Upper lobe of left lung (tissue), 6 donors: ENCODE results near the gene DCST1. TPM values are rescaled to one million over a fixed set of nuclear protein-coding genes. Genes with fewer than 3 reads are reported as not detected.
A peak's percentile ranks its signal among the peaks of the same experiment; 100 is the strongest.

Source experiments
- ATAC-seq, 2 donors: fragments of 200-7000 bp; cut with Tn5 transposase; one replicate each; pipeline ENCODE4 v1.9.1; 2022; ENCODE audit warnings: mild to moderate bottlenecking in 2 of 2, moderate library complexity in 2 of 2; ENCODE audit not compliant: low FRiP score in 2 of 2
- DNase-seq, 2 donors: peaks; one replicate each; pipeline ENCODE4 v3.0.0-alpha.2; 2019 to 2020
- H3K27ac ChIP-seq, 4 donors: fragments of 200-600 bp; sonication (generic); one replicate each; pipeline ENCODE4 v1.5.1; 2016 to 2019
- H3K27me3 ChIP-seq, 4 donors: fragments of 200-600 bp; sonication (generic); one replicate each; pipeline ENCODE4 v1.5.1; 2017 to 2019
- H3K36me3 ChIP-seq, 4 donors: fragments of 200-600 bp; sonication (generic); one replicate each; pipeline ENCODE4 v1.5.1; 2016 to 2019
- H3K4me1 ChIP-seq, 4 donors: fragments of 200-600 bp; sonication (generic); one replicate each; pipeline ENCODE4 v1.5.1; 2018 to 2019
- H3K4me3 ChIP-seq, 4 donors: fragments of 200-600 bp; sonication (generic); one replicate each; pipeline ENCODE4 v1.5.1; 2017 to 2019; ENCODE audit warnings: mild to moderate bottlenecking in 2 of 4, moderate library complexity in 1 of 4
- H3K9me3 ChIP-seq, 4 donors: fragments of 200-600 bp; sonication (generic); one replicate each; pipeline ENCODE4 v1.5.1; 2018 to 2019
- EP300 ChIP-seq, 4 donors: sonication (generic); formaldehyde crosslinking; IDR thresholded peaks; one replicate each; pipeline ENCODE4 v1.5.1; 2017; ENCODE audit warnings: antibody characterized with exemption in 4 of 4, control low read depth in 2 of 4
- POLR2A ChIP-seq, 4 donors: fragments of 450-650 bp; IDR thresholded peaks; one replicate each; pipeline ENCODE4 v1.5.1; 2016 to 2017; ENCODE audit warnings: antibody characterized with exemption in 4 of 4, mild to moderate bottlenecking in 2 of 4
- POLR2AphosphoS5 ChIP-seq, 2 donors: sonication (generic); formaldehyde crosslinking; IDR thresholded peaks; one replicate each; pipeline ENCODE4 v1.5.1; 2017; ENCODE audit warnings: antibody characterized with exemption in 2 of 2
- WGBS, 2 donors: methylation state at CpG; one replicate each; pipeline ENCODE4 v1.1.5; 2017 to 2018; 5-methylcytosine and 5-hydroxymethylcytosine counted together
- total RNA-seq, 6 donors: library from RNA; depleted of rRNA in 4 of 6; stranded (reverse); fragments of >200 nt in 4 of 6; gene quantifications; one replicate each; pipeline versions ENCODE4 v1.1.0 to v1.2.1, GENCODE V29; 2016 to 2021
- TF ChIP-seq, protein P1 (sequence below), 6 experiments: fragments of 450-650 bp in 4 of 6; fragments of 200-600 bp in 2 of 6; sonication (generic) in 2 of 6; IDR thresholded peaks; one replicate each; pipeline ENCODE4 v1.5.1; 2016 to 2019; ENCODE audit warnings: antibody characterized with exemption in 6 of 6
- donor health status: DM: no; HTN: no; CAD: no; lungs with moderate emphysema.
- donor health status: DM: no; HTN: yes; CAD: no; lungs with severe emphysema.

DCST1 gene
- total RNA-seq, 6 donors from 2014 or later: 0.89 TPM; not detected in 5

DNA sequence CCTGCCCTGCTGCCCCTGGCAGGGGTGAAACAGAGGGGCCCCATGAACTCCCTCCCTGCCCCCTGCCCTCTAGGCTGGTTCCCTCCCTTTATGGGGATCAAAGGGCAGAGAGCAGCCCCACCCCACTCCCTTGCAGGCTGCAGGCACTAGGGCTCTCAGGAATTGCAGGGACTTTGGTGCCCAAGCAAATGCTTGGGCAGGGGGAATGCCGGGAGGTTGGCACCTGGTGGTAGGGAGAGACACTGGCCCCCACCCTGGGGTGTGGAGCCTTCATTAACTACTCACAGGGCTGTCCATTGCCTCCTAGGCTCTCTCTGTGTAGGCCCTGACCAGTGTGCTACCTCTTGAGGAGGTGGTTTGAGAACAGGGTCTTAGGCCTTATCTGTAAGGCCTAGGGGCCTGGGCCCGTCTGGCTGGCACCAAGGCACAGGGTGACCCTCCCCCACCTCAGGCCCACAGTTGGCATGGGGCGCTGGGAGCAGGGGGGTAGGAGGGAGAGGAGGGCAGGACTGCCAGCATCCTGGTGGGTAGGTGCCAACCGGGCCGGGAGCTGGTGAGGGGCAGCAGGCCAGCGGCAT lies 26.3 kb upstream of the DCST1 start:
- DNase-seq: no peak
- peak overlapping the region in 2 of 4 donors; percentile 44 to 49 for H3K4me3 ChIP-seq
- peaks cover 0 to 8% (median 4%) of the 10 kb centered on the region in 4 donors for H3K36me3 ChIP-seq
- H3K27me3 ChIP-seq: no peaks in the 10 kb centered on the region
- TF ChIP-seq EP300 (IDR thresholded peaks at IDR 0.05) (no peak), POLR2AphosphoS5 (IDR thresholded peaks at IDR 0.05) (no peak), POLR2A (IDR thresholded peaks at IDR 0.05) (no peak)
- TF ChIP-seq, protein P1, sequence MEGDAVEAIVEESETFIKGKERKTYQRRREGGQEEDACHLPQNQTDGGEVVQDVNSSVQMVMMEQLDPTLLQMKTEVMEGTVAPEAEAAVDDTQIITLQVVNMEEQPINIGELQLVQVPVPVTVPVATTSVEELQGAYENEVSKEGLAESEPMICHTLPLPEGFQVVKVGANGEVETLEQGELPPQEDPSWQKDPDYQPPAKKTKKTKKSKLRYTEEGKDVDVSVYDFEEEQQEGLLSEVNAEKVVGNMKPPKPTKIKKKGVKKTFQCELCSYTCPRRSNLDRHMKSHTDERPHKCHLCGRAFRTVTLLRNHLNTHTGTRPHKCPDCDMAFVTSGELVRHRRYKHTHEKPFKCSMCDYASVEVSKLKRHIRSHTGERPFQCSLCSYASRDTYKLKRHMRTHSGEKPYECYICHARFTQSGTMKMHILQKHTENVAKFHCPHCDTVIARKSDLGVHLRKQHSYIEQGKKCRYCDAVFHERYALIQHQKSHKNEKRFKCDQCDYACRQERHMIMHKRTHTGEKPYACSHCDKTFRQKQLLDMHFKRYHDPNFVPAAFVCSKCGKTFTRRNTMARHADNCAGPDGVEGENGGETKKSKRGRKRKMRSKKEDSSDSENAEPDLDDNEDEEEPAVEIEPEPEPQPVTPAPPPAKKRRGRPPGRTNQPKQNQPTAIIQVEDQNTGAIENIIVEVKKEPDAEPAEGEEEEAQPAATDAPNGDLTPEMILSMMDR (IDR thresholded peaks at IDR 0.05): no peak
- peaks cover 66 to 86% (median 84%) of the 10 kb centered on the region in 4 donors for H3K4me1 ChIP-seq
- H3K27ac ChIP-seq: peak overlapping the region; percentile 93 to 100 (median 96)
- WGBS, 2 donors: 55 to 64% methylated on average over 4 to 6 of the region's 6 CpGs
- H3K9me3 ChIP-seq: no peaks in the 10 kb centered on the region
- ATAC-seq: no peak

DNA sequence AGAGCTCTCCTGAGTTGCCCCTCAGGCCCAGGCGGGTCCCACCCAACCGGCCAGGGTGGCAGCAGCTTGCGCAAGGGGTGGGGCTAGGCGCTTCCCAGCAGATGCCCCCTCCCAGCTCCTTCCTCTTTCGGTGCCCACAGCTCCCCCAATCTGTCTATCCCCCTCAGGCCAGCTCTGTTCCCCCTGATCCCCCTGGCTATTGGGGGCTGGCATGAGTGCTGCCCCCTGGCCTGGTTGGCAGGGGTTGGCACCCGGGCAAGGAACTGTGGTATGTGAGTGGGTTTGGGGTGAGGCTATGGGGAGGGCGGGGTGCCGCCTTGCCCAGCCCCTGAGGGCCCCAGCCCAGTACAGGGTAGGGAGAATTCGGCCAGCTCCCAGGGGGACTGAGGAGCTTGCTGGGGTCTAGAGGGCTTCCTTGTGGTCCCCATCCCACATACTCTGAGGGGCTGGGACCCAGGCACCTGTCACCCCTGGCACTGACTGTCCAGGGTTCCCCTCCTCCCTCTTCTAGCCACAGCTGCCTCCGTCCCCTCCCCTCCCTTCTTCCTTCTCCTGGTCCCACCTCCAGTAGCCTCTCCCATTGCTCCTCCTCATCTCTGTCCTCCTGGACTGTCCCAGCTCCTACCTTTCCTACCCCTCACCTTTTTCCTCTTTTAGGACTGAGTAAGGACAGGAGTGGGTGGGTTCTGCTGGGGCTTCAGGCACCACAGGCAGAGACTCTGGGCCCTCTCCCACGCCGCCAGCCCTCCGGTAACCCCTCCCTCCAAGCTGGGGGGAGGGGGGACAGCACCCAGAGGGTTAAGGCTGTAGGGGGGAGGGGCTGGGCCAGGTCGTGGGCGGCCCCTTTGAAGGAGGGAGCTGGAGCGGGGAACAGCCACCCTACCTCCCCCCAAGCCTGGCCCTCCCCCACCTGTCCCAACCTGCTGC lies 25.3 kb upstream of the DCST1 start:
- Histone ChIP-seq H3K4me3 (peak overlapping the region in 3 of 4 donors; percentile 20 to 49 (median 44)), H3K9me3 (no peaks in the 10 kb centered on the region), H3K36me3 (peaks cover 0 to 8% (median 4%) of the 10 kb centered on the region in 4 donors), H3K27me3 (no peaks in the 10 kb centered on the region), H3K4me1 (peaks cover 73 to 95% (median 93%) of the 10 kb centered on the region in 4 donors), H3K27ac (peak overlapping the region; percentile 93 to 100 (median 96))
- TF ChIP-seq POLR2AphosphoS5 (IDR thresholded peaks at IDR 0.05): no peak
- no peak for TF ChIP-seq EP300 (IDR thresholded peaks at IDR 0.05)
- TF ChIP-seq POLR2A (IDR thresholded peaks at IDR 0.05): no peak
- TF ChIP-seq, protein P1 (IDR thresholded peaks at IDR 0.05): no peak
- DNase-seq: peak; percentile 79 to 81
- no peak for ATAC-seq
- 41 to 50% methylated on average over 3 to 15 of the region's 16 CpGs for WGBS, 2 donors

DNA sequence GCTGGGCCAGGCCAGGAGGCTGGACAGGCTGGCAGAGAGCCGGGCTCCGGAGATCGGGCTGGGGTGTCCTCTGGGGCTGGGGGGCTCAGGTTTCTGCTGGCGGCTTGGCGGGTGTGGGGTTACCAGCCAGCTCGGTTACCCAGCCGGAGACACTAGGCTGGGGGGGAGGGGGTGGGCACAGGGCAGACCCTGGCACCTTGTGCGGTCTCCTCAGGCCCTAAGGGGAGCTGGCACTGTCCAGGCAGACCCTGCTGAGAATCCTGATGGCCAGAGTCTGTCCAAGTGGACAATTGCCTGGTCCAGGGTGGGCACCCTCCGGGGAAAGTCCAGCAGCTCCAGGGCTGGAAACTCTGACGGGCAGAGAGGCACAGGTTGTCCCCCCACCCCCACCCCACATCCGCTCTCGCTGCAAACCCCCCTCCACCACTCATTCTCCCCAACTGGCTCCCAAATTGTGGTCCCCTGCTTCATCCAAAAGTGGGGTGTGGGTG lies 24.4 kb upstream of the DCST1 start:
- Histone ChIP-seq H3K4me3 (peak overlapping the region in 3 of 4 donors; percentile 20 to 49 (median 44)), H3K27me3 (no peaks in the 10 kb centered on the region), H3K27ac (peak overlapping the region; percentile 93 to 100 (median 96)), H3K4me1 (peaks cover 80 to 98% (median 97%) of the 10 kb centered on the region in 4 donors), H3K9me3 (no peaks in the 10 kb centered on the region), H3K36me3 (peaks cover 0 to 11% (median 5%) of the 10 kb centered on the region in 4 donors)
- WGBS, 2 donors: 66 to 71% methylated on average over 3 to 9 of the region's 12 CpGs
- ATAC-seq: no peak
- DNase-seq: no peak
- no peak for TF ChIP-seq EP300 (IDR thresholded peaks at IDR 0.05)
- TF ChIP-seq POLR2AphosphoS5 (IDR thresholded peaks at IDR 0.05): no peak
- no peak for TF ChIP-seq POLR2A (IDR thresholded peaks at IDR 0.05)
- TF ChIP-seq, protein P1 (IDR thresholded peaks at IDR 0.05): no peak

DNA sequence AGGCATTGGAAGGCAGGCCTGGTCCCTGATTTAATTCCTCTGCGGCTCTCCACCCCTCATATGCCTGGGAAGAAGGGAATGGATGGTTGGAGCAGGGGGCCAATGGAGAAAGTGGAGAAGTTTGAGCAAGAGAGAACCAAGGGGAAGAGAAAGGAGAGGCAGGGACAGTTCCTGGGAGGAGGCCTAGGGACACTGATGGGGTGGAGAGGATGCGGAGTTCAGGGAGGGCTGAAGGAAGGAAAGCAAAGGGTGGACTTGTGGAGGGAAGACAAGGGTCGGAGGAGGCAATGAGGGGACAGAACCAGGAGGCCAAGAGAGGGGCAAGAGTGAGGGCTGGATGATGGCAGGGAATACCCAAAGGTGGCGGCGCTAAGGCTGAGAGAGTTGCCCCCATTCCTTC lies 23.9 kb upstream of the DCST1 start:
- peaks cover 0 to 16% (median 9%) of the 10 kb centered on the region in 4 donors for H3K36me3 ChIP-seq
- 86% methylated on average over 5 of the region's 5 CpGs for WGBS, 2 donors
- no peaks in the 10 kb centered on the region for H3K9me3 ChIP-seq
- peak overlapping the region; percentile 93 to 100 (median 96) for H3K27ac ChIP-seq
- peaks cover 76 to 94% (median 92%) of the 10 kb centered on the region in 4 donors for H3K4me1 ChIP-seq
- H3K27me3 ChIP-seq: no peaks in the 10 kb centered on the region
- DNase-seq: no peak
- TF ChIP-seq POLR2A (IDR thresholded peaks at IDR 0.05) (no peak), POLR2AphosphoS5 (IDR thresholded peaks at IDR 0.05) (no peak), EP300 (IDR thresholded peaks at IDR 0.05) (no peak)
- TF ChIP-seq, protein P1 (IDR thresholded peaks at IDR 0.05): no peak
- ATAC-seq: no peak
- H3K4me3 ChIP-seq: peak overlapping the region in 3 of 4 donors; percentile 20 to 49 (median 44)
